HepG2 (cell line): ENCODE data around the gene CFAP69. TPM values are rescaled to one million over a fixed set of nuclear protein-coding genes. Genes with fewer than 3 reads are reported as not detected.

ENCODE experiments used
- AGO1 ChIP-seq: fragments of 200-400 bp; formaldehyde crosslinking; IDR thresholded peaks from 2 replicates; pipeline ENCODE4 v1.6.1; 2017; ENCODE audit warnings: mild to moderate bottlenecking, low read depth, low read length, moderate library complexity; ENCODE audit not compliant: poor library complexity, severe bottlenecking
- CCDC6 ChIP-seq: sonication (generic); formaldehyde crosslinking; IDR thresholded peaks from 2 replicates; pipeline ENCODE4 v1.8.1; 2022; ENCODE audit warnings: mild to moderate bottlenecking, missing genetic modification reagents, moderate library complexity
- CREM ChIP-seq, 2 experiments: sonication (generic) in 1 of 2; formaldehyde crosslinking in 1 of 2; IDR thresholded peaks; 2 replicates each; pipeline versions ENCODE4 v1.4.0 to v1.6.1; 2016 to 2020; ENCODE audit warnings: antibody characterized with exemption in 1 of 2, mild to moderate bottlenecking in 1 of 2, missing genetic modification reagents in 1 of 2
- DBP ChIP-seq: sonication (generic); formaldehyde crosslinking; IDR thresholded peaks from 2 replicates; pipeline ENCODE4 v1.4.0; 2020; ENCODE audit warnings: missing genetic modification reagents; ENCODE audit errors: not compliant biosample characterization
- DMTF1 ChIP-seq: sonication (generic); formaldehyde crosslinking; IDR thresholded peaks from 2 replicates; pipeline ENCODE4 v1.4.0; 2020; ENCODE audit warnings: mild to moderate bottlenecking, missing genetic modification reagents
- FIP1L1 ChIP-seq: fragments of 200-400 bp; formaldehyde crosslinking; IDR thresholded peaks from 2 replicates; pipeline ENCODE4 v1.6.1; 2018; ENCODE audit warnings: low read depth, mild to moderate bottlenecking, low read length, moderate library complexity, borderline replicate concordance; ENCODE audit not compliant: insufficient read depth
- FUBP1 ChIP-seq: sonication (generic); formaldehyde crosslinking; IDR thresholded peaks from 2 replicates; pipeline ENCODE4 v1.5.1; 2020; ENCODE audit warnings: missing genetic modification reagents, mild to moderate bottlenecking, borderline replicate concordance
- HNRNPH1 ChIP-seq: fragments of 200-400 bp; formaldehyde crosslinking; optimal IDR thresholded peaks from 2 replicates; pipeline ENCODE3; 2017; ENCODE audit warnings: mild to moderate bottlenecking, low read depth, low read length
- KDM5A ChIP-seq: fragments of 200-600 bp; sonication (generic); IDR thresholded peaks from 2 replicates; pipeline ENCODE4 v1.7.0; 2018; ENCODE audit warnings: antibody characterized with exemption, mild to moderate bottlenecking, low read length, borderline replicate concordance
- MATR3 ChIP-seq: sonication (generic); formaldehyde crosslinking; IDR thresholded peaks from 2 replicates; pipeline ENCODE4 v1.4.0; 2020; ENCODE audit warnings: missing genetic modification reagents
- MEIS2 ChIP-seq: sonication (generic); formaldehyde crosslinking; IDR thresholded peaks from 2 replicates; pipeline ENCODE4 v1.9.0; 2021; ENCODE audit warnings: mild to moderate bottlenecking, missing genetic modification reagents
- MXD3 ChIP-seq: IDR thresholded peaks from 2 replicates; pipeline ENCODE4 v1.6.1; 2016; ENCODE audit warnings: mild to moderate bottlenecking, missing biosample characterization, missing genetic modification reagents
- NFKBIZ ChIP-seq: IDR thresholded peaks from 2 replicates; pipeline ENCODE4 v1.6.1; 2018; ENCODE audit warnings: missing genetic modification reagents, missing compliant biosample characterization
- SALL1 ChIP-seq: sonication (generic); formaldehyde crosslinking; IDR thresholded peaks from 2 replicates; pipeline ENCODE4 v1.8.0; 2022; ENCODE audit warnings: mild to moderate bottlenecking, missing genetic modification reagents
- ZMYM3 ChIP-seq: sonication (generic); formaldehyde crosslinking; IDR thresholded peaks from 2 replicates; pipeline ENCODE4 v1.5.1; 2020; ENCODE audit warnings: mild to moderate bottlenecking, missing genetic modification reagents
- ZNF367 ChIP-seq: sonication (generic); formaldehyde crosslinking; IDR thresholded peaks from 2 replicates; pipeline ENCODE4 v1.4.0; 2020; ENCODE audit warnings: missing genetic modification reagents, borderline replicate concordance
- ZNF431 ChIP-seq: sonication (generic); formaldehyde crosslinking; IDR thresholded peaks from 2 replicates; pipeline ENCODE4 v1.9.0; 2022; ENCODE audit warnings: missing genetic modification reagents, low read depth, mild to moderate bottlenecking, borderline replicate concordance
- ZNF605 ChIP-seq: sonication (generic); formaldehyde crosslinking; IDR thresholded peaks from 2 replicates; pipeline ENCODE4 v1.8.0; 2022; ENCODE audit warnings: mild to moderate bottlenecking, missing genetic modification reagents
- ZNF639 ChIP-seq: conservative IDR thresholded peaks from 2 replicates; pipeline ENCODE4 v1.6.1; 2018; ENCODE audit warnings: missing genetic modification reagents
- ZNF879 ChIP-seq: sonication (generic); formaldehyde crosslinking; IDR thresholded peaks from 2 replicates; pipeline ENCODE4 v1.8.1; 2023; ENCODE audit warnings: missing genetic modification reagents
- ZSCAN22 ChIP-seq: sonication (generic); formaldehyde crosslinking; IDR thresholded peaks from 2 replicates; pipeline ENCODE4 v1.4.0; 2020; ENCODE audit warnings: mild to moderate bottlenecking, missing genetic modification reagents
- polyA plus RNA-seq, 8 experiments: library from polyadenylated mRNA; depleted of rRNA in 3 of 8; stranded (reverse) in 7 of 8; unstranded in 1 of 8; fragments of >200 nt; fragmentation: Illumina TruSeq in 4 of 8; extraction: Trizol in 4 of 8; gene quantifications; 2 replicates each; pipeline versions ENCODE4 v1.2.1 to v1.2.3, GENCODE V29; 2011 to 2016; ENCODE audit warnings: low read depth in 4 of 8, missing spikeins in 1 of 8, mixed read lengths in 1 of 8; ENCODE audit not compliant: insufficient read depth in 1 of 8
- total RNA-seq, 5 experiments: library from RNA; depleted of rRNA; stranded (reverse); fragments of >200 nt; fragmentation: Illumina TruSeq; extraction: Trizol; gene quantifications; 2 replicates each; pipeline ENCODE4 v1.2.3, GENCODE V29; 2016; ENCODE audit warnings: low read depth in 1 of 5
- TF ChIP-seq, protein P1 (sequence below): sonication (generic); formaldehyde crosslinking; IDR thresholded peaks from 2 replicates; pipeline ENCODE4 v1.4.0; 2020; ENCODE audit warnings: missing genetic modification reagents

The CFAP69 gene
- total and polyA plus RNA-seq, 2 of the 13 experiments (the other 11 are each of a cell fraction or from before 2014, with no cell fraction given) = 2.2 to 4.0 TPM

- TF ChIP-seq DMTF1 (CRISPR knock-in tag) (no peak), ZNF879 (CRISPR knock-in tag) (no peak), ZNF639 (CRISPR knock-in tag) (no peak), MXD3 (CRISPR knock-in tag) (no peak), FIP1L1 (no peak), CREM (IDR thresholded peaks at IDR 0.05) (peak; percentile 19; the same call in 1 of the 2 replicates), CREM (CRISPR knock-in tag; IDR thresholded peaks at IDR 0.05) (no peak), ZNF431 (CRISPR knock-in tag) (no peak), SALL1 (CRISPR knock-in tag) (peak; percentile 56; the same call in 1 of the 2 replicates), FUBP1 (CRISPR knock-in tag) (no peak), AGO1 (no peak), CCDC6 (CRISPR knock-in tag) (no peak), MEIS2 (CRISPR knock-in tag) (no peak), KDM5A (0 out of 2 replicates have a peak, but pooled peaks have one; percentile 21), ZMYM3 (CRISPR knock-in tag) (no peak), ZNF367 (CRISPR knock-in tag) (no peak), ZNF605 (CRISPR knock-in tag) (no peak), NFKBIZ (CRISPR knock-in tag) (no peak), MATR3 (CRISPR knock-in tag) (no peak), ZSCAN22 (no peak), HNRNPH1 (no peak), DBP (CRISPR knock-in tag) (no peak)
- TF ChIP-seq, protein P1, sequence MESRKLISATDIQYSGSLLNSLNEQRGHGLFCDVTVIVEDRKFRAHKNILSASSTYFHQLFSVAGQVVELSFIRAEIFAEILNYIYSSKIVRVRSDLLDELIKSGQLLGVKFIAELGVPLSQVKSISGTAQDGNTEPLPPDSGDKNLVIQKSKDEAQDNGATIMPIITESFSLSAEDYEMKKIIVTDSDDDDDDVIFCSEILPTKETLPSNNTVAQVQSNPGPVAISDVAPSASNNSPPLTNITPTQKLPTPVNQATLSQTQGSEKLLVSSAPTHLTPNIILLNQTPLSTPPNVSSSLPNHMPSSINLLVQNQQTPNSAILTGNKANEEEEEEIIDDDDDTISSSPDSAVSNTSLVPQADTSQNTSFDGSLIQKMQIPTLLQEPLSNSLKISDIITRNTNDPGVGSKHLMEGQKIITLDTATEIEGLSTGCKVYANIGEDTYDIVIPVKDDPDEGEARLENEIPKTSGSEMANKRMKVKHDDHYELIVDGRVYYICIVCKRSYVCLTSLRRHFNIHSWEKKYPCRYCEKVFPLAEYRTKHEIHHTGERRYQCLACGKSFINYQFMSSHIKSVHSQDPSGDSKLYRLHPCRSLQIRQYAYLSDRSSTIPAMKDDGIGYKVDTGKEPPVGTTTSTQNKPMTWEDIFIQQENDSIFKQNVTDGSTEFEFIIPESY (CRISPR knock-in tag) = no peak
These were observed 34.5 kb upstream of the CFAP69 start (continued) for GRCh38 chr7:90210475-90210874.
